RKO (cell line): ENCODE data around the gene EIF4H.
"Not testable (repeated sequence)": the region's sequence is repeated elsewhere in the genome, so short reads cannot be mapped to it uniquely, and the experiment has no call there.

Experiments
- DNase-seq: peaks from one replicate; pipeline ENCODE4 v3.0.0-alpha.2; 2016; ENCODE audit warnings: low spot score

The EIF4H gene

DNA sequence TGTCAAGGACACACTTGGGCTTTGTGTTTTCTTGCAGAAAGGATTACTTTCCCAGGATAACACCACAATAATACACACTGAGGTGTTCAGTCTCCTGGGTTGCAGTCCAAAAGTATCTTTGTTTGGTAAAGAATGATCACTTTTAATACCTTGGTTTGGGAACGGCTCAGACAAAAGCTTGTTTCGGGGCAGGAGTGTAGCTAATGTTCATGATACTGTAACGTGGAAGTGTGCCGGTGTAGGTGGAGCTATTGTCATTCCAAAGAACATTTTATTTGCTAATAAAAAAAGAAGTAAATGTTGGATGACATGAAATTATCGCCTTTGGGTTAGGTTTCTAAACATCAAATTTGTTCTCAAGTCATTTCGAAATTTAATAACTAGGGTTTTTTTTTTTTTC, 1.2 kb downstream of the EIF4H start:
- peak; percentile 28 for DNase-seq

GRCh38 chr7:74176555-74176954, 2.4 kb downstream of the EIF4H start:
- no peak for DNase-seq

- no peak for DNase-seq
Observed at GRCh38 chr7:74178632-74179031, 4.5 kb downstream of the EIF4H start.

- DNase-seq = no peak
Observed at GRCh38 chr7:74179935-74180604, 5.9 kb downstream of the EIF4H start.

GRCh38 chr7:74180866-74181265, 6.7 kb downstream of the EIF4H start:
- no peak for DNase-seq

GRCh38 chr7:74181821-74182220, 7.7 kb downstream of the EIF4H start:
- DNase-seq = no peak

DNA sequence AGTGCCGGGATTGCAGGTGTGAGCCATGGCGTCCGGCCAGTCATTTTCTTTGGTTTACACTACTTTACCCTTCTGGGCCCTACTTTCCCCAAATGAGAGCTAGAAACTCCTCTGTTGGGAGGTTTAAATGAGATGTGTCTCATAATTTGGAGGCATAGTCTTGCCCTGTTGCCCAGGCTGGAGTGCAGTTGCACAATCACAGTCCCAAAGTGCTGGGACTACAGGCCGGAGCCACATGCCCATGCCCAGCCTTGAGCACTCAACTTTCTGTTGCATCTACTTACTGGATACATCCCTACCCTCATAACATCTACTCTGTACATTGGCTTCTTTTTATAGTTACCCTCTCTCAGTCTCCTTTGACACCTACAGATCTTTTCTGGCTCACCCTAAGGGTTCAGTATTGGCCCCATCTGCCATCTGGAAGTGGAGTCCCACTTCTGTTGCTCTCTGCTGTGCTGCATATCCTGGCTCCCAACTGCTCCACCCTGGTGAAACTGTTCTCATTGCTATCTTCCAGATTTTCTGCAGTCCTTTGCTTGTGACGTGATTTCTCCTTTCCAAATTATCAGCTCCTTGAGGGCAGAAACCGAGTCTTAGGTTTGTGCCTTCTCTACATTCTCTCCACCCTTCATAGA, 8.4 kb downstream of the EIF4H start:
- no peak for DNase-seq

DNA sequence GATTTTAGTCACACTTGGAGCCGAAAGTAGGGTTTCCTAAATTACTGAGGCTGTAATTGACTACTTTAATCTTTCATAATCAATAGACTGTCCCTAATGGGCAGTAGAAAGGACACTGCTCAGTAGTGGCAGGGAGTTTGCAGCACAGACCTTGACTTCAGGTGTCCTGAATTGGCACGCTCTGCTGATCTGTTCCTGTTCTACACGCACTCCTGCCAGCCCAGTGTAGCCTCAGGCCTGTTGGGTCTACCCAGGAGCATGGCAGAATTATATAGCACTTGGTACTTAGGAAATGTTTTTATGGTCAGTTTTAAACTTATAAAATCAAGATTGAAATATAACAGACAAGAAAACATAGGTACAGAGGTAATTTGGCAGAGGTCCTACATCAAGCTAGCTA, 9.0 kb downstream of the EIF4H start:
- DNase-seq = no peak

- peak; percentile 73 for DNase-seq
Observed at GRCh38 chr7:74183653-74184450, 9.7 kb downstream of the EIF4H start.

GRCh38 chr7:74185016-74185415, 10.9 kb downstream of the EIF4H start:
- no peak for DNase-seq

GRCh38 chr7:74185636-74186035, 11.5 kb downstream of the EIF4H start:
- DNase-seq = no peak

- peak; percentile 59 for DNase-seq
Observed at GRCh38 chr7:74187915-74188675, 13.9 kb downstream of the EIF4H start.

DNA sequence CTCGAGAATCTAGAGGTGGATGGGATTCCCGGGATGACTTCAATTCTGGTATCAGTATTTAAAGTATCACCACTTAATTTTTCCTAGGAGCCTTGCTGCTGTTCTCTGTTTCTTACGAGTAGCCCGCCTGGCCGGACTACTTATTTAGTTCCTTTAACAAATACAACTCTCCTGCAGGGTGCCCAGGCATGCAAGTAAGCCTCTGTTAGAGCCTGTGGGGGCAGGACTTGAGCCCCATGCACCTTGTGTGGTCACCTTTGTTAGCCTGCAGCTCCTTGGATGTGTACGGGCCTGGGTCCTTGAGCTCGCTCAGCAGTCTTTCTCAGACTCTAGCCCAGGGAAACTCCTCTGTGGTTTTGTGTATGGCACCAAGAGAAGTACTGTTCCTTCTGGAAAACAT, 16.1 kb downstream of the EIF4H start:
- DNase-seq = no peak

DNA sequence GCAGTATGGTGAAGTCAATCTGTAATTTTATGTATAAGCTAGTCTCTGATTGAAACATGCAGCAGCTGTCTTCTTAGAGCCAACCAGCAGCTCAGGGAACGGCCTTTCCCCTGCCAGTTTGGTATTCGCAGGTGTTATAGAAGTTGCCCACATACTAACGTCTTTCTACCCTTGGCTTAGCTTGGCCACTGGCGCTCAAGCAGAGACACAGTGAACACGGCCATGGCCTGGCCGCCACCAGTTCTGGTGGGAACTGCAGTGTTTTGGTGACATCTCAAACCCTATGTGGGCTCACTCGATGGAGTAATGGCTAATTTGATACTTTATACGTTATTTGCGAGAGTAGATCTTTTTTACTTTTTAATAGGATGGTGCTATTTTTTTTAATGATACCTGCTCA, 17.1 kb downstream of the EIF4H start:
- DNase-seq = no peak

DNA sequence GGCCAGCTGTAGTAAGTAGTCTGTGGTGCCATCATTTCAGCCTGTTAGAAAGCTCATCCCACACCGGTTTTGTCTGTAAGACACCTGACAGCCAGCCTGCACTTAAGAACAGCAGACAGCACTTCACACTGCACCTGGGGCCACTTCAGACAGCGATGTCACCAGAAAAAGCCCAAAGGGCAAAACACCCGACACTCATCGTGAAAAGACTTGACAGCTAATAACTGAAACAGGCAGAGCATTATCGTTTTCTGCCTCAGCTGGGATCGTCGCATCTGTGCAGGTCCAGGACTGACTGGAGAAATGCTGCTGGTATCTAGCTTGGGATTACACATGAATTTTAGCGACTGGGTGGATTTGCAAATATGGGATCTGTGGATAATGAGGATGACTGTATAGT, 18.9 kb downstream of the EIF4H start:
- DNase-seq = no peak

DNA sequence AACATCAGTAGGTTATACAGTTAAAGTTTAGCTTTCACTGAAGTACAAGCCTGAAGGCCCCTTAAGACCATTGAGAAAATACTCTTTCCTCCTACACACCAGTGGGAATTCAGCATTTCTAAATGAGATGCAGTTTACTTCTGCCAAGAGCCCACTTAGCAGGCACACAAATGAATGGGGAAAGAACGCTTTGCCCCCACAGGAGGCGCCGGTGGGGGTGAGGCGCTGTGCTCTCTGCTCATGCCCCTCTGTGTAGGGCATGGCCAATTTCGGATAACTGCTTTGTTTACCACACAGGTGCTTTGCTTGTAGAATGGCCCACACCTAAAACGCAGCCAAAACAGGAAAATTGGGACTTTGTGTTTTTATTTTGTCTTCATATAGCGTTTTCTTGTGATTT, 19.8 kb downstream of the EIF4H start:
- no peak for DNase-seq

- no peak for DNase-seq
Observed at GRCh38 chr7:74194686-74195085, 20.5 kb downstream of the EIF4H start.

DNA sequence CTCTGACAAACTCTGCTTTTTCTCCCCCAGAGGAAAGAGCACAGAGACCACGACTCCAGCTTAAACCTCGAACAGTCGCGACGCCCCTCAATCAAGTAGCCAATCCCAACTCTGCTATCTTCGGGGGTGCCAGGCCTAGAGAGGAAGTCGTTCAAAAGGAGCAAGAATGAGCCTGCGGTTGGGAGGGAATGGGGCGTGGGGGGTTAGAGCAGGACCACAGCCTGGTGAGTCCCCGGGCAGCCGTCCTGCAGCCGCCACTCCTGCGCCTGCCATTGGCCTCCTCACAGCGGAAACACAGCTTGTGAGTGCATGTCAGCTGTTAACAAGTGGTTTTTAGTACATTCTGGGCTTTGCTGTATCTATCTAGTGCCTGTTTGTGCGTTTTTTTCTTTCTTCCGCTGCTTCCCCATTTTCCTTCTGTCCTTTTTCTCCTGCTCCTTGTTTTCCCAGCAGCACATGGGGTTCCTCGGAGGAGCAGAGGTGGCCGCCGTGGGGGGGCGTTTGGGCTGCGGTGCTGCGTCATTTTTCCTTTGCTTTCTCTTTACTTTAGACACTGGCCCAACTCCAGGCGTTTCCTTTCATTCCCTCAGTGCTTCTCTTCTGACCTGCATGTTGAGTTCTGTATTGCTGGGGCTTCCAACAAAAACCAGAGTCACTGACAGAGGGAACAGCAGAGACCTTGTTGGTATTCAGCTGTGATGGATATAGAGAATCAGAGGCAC, 21.1 kb downstream of the EIF4H start:
- DNase-seq = not testable (repeated sequence)

DNA sequence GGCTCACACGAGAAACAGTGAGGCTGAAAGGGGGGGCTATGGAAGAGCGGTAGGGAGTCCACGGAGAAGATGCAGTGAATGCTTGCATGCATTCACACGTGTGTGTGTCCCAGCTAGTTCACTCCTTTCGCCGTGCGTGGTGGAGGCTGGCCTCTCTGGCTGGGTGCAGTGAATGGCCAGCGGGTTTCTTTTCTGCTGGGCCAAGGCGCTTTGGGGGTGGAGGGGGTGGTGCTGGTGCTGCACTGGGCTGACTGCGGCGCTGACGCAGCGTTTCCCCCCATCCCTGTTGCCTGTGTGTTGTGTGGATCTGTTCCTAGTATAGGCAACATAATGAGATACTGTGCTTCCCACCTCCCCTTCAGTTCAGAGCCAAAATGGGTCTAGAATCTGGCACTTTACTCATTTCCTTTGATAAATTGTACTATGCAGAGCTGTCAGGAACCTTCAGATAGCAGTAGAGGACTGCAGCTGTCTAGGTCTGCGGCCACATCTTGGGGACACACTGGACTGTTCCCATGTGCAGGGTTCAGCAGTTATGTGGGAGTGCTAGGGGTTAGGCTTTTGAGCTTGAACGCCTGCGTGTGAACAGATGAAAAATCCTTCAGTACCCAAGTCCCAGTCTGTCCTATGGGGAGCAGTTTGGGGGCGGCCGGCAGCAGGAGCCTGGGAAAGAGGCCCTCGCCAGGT, 22.0 kb downstream of the EIF4H start:
- not testable (repeated sequence) for DNase-seq

DNA sequence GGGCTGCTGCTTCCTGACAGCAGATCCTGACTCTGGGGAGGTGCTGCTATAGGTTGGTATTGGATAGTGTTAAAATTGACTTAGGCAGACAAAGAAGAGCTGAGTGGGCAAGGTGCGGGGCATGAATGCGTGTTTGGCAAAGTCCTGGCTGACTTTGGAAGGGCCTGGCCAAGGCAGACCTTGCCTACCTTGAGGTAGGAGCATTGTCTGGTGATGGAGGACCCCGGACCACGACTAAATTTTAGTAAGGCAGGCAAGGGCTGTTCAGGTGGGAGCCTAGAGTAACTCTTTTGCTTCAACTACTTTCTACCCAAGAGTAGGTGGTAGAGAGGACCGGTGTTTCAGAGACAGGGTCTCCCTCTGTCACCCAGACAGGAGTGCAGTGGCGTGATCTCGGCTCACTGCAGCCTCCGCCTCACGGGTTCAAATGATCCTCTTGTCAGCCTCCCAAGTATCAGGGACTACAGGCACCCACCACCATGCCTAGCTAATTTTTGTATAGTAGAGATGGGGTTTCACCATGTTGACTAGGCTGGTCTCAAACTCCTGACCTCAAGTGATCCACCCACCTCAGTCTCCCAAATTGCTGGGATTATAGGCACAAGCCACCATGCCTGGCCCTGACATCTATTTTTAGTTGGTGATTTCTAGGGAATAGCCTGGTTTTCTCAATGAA, 23.4 kb downstream of the EIF4H start:
- DNase-seq = no peak
